Measurements from ENCODE around the gene ARHGAP28. TPM values are rescaled to one million over a fixed set of nuclear protein-coding genes. Genes with fewer than 3 reads are reported as not detected.

Gene ARHGAP28
- total RNA-seq, 1 donor from 2014 or later, result 1.5 TPM

DNA sequence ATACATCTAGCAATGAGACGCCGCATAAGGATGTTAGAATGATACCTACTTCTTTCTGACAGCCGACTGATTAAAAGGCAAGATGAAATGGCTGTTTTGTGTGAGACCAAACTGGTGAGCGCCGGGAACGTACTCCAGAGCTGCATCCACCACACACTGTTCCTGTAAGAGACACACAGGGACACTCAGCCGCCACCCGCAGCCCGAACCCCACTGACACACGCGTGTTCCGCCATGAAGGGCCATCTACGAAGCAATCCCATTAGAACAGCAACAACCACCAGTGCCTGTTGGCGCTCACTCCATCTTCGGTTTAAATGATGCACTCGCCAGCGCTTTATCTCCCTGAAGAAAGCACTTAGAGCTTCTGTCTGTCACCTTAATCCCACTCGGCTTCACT, 225.8 kb downstream of the ARHGAP28 start:
- H3K27ac ChIP-seq (replicated peaks), result no peak overlapping the region
- no peaks in the 10 kb centered on the region for H3K36me3 ChIP-seq
- peaks cover 4% of the 10 kb centered on the region for H3K9me3 ChIP-seq (replicated peaks)
- intact Hi-C loops (cut with micrococcal nuclease), result no loop called here
- H3K4me3 ChIP-seq, result no peak overlapping the region
- TF ChIP-seq, protein P1, sequence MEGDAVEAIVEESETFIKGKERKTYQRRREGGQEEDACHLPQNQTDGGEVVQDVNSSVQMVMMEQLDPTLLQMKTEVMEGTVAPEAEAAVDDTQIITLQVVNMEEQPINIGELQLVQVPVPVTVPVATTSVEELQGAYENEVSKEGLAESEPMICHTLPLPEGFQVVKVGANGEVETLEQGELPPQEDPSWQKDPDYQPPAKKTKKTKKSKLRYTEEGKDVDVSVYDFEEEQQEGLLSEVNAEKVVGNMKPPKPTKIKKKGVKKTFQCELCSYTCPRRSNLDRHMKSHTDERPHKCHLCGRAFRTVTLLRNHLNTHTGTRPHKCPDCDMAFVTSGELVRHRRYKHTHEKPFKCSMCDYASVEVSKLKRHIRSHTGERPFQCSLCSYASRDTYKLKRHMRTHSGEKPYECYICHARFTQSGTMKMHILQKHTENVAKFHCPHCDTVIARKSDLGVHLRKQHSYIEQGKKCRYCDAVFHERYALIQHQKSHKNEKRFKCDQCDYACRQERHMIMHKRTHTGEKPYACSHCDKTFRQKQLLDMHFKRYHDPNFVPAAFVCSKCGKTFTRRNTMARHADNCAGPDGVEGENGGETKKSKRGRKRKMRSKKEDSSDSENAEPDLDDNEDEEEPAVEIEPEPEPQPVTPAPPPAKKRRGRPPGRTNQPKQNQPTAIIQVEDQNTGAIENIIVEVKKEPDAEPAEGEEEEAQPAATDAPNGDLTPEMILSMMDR (IDR thresholded peaks at IDR 0.05; ENCODE audit: borderline replicate concordance), result no peak
- DNase-seq, result no peak
- H3K27me3 ChIP-seq (ENCODE audit: low read depth), result peaks cover 24% of the 10 kb centered on the region
- H3K4me1 ChIP-seq, result no peaks in the 10 kb centered on the region

DNA sequence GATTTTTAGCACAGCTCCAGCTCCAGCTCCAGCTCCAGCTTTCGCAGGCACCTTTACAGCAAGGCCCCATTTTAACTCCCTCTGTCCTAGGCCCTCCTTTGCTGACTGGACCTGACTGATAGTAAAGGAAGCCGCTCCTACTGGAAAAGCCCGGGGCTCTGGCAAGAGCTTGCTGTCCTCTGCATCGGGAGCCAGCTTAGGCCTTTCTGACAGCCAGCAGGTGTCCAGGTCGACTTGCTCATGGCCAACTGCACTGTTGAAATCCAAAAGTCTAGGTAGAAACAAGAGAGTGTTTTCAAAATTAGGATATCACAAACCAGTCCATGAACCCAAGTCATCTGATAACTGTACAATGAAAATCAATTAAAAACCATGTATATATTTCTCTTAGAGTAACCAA, 227.0 kb downstream of the ARHGAP28 start:
- Histone ChIP-seq H3K36me3 (no peaks in the 10 kb centered on the region), H3K4me3 (no peak overlapping the region), H3K27ac (replicated peaks) (no peak overlapping the region), H3K9me3 (replicated peaks) (peaks cover 7% of the 10 kb centered on the region), H3K27me3 (ENCODE audit: low read depth) (peaks cover 24% of the 10 kb centered on the region), H3K4me1 (no peaks in the 10 kb centered on the region)
- intact Hi-C loops (cut with micrococcal nuclease), result no loop called here
- TF ChIP-seq, protein P1 (IDR thresholded peaks at IDR 0.05; ENCODE audit: borderline replicate concordance), result no peak
- no peak for DNase-seq

GRCh38 chr18:6956999-6957398, 227.5 kb downstream of the ARHGAP28 start:
- Histone ChIP-seq H3K9me3 (replicated peaks) (peaks cover 7% of the 10 kb centered on the region), H3K4me1 (no peaks in the 10 kb centered on the region), H3K36me3 (no peaks in the 10 kb centered on the region), H3K27ac (replicated peaks) (no peak overlapping the region), H3K4me3 (no peak overlapping the region), H3K27me3 (ENCODE audit: low read depth) (peaks cover 23% of the 10 kb centered on the region)
- intact Hi-C loops (cut with micrococcal nuclease), result no loop called here
- TF ChIP-seq, protein P1 (IDR thresholded peaks at IDR 0.05; ENCODE audit: borderline replicate concordance), result no peak
- no peak for DNase-seq

DNA sequence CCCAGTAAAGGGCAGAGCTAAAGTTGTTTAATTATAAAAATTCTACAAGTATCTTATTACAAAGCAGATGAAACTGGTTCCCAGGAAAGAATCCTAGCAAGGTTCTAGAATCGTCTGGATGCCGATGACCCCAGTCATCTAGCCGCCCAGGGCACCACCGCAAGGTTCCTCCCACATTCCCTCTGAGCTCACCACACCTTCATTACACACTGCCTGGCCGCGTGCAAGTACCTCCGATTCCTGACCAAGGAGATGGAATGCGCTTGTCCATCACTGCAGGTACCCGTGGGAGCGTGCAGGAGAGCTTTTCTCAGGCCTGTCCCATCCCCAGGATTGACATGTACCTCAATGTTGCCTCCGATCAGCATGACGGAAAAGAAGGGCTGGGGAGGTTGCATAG, 229.6 kb downstream of the ARHGAP28 start:
- intact Hi-C loops (cut with micrococcal nuclease), result no loop called here
- Histone ChIP-seq H3K27me3 (ENCODE audit: low read depth) (peaks cover 10% of the 10 kb centered on the region), H3K27ac (replicated peaks) (no peak overlapping the region), H3K4me3 (no peak overlapping the region), H3K36me3 (no peaks in the 10 kb centered on the region), H3K9me3 (replicated peaks) (peaks cover 7% of the 10 kb centered on the region), H3K4me1 (no peaks in the 10 kb centered on the region)
- DNase-seq, result no peak
- TF ChIP-seq, protein P1 (IDR thresholded peaks at IDR 0.05; ENCODE audit: borderline replicate concordance), result no peak

DNA sequence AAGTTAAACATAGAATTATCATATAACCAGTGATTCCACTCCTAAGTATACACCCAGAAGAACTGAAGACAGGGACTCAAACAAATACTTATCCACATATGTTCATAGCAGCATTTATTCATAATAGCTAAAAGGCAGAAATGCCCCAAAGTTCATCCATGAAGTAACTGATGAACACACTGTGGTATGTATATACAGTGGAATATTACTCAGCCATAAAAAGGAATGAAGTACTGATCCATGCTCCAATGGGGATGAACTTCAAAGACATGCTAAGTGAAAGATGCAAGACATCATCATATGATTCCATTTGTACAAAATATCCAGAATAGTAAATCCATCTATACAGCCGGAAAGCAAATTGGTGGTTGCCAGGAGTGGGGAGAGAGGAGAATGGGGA, 230.6 kb downstream of the ARHGAP28 start:
- Histone ChIP-seq H3K4me3 (no peak overlapping the region), H3K27ac (replicated peaks) (no peak overlapping the region), H3K27me3 (ENCODE audit: low read depth) (peaks cover 10% of the 10 kb centered on the region), H3K36me3 (no peaks in the 10 kb centered on the region), H3K4me1 (no peaks in the 10 kb centered on the region), H3K9me3 (replicated peaks) (peaks cover 7% of the 10 kb centered on the region)
- intact Hi-C loops (cut with micrococcal nuclease), result no loop called here
- TF ChIP-seq, protein P1 (IDR thresholded peaks at IDR 0.05; ENCODE audit: borderline replicate concordance), result no peak
- no peak for DNase-seq

DNA sequence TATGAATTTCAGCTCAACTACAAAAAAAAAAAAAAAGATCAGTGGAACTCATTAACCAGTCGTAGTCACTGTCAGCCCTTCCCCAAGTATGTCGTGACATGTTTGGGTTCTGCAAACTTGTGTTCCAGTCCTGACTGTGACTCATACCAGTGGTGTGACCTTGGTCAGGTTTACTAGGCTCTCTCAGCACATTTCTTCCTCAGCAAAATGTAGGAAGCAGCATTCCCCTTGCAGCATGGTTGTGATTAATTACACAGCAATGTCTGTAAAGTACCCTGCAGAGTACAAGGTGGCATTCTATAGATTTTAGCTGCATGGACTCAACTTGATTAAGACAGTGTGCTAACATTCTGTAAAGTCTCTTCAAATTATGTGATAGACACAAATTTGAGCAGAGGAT, 231.1 kb downstream of the ARHGAP28 start:
- DNase-seq, result no peak
- H3K4me3 ChIP-seq, result no peak overlapping the region
- TF ChIP-seq, protein P1 (IDR thresholded peaks at IDR 0.05; ENCODE audit: borderline replicate concordance), result no peak
- no peak overlapping the region for H3K27ac ChIP-seq (replicated peaks)
- no peaks in the 10 kb centered on the region for H3K4me1 ChIP-seq
- no peaks in the 10 kb centered on the region for H3K36me3 ChIP-seq
- intact Hi-C loops (cut with micrococcal nuclease), result no loop called here
- H3K27me3 ChIP-seq (ENCODE audit: low read depth), result peaks cover 10% of the 10 kb centered on the region
- peaks cover 7% of the 10 kb centered on the region for H3K9me3 ChIP-seq (replicated peaks)
